Measurements from ENCODE around the gene SLCO1A2.

The SLCO1A2 gene

GRCh38 chr12:21294176-21294575 lies 40.5 kb downstream of the SLCO1A2 start:
- TF ChIP-seq, protein P1, sequence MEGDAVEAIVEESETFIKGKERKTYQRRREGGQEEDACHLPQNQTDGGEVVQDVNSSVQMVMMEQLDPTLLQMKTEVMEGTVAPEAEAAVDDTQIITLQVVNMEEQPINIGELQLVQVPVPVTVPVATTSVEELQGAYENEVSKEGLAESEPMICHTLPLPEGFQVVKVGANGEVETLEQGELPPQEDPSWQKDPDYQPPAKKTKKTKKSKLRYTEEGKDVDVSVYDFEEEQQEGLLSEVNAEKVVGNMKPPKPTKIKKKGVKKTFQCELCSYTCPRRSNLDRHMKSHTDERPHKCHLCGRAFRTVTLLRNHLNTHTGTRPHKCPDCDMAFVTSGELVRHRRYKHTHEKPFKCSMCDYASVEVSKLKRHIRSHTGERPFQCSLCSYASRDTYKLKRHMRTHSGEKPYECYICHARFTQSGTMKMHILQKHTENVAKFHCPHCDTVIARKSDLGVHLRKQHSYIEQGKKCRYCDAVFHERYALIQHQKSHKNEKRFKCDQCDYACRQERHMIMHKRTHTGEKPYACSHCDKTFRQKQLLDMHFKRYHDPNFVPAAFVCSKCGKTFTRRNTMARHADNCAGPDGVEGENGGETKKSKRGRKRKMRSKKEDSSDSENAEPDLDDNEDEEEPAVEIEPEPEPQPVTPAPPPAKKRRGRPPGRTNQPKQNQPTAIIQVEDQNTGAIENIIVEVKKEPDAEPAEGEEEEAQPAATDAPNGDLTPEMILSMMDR (IDR thresholded peaks at IDR 0.05; ENCODE audit: low read depth, low read length): no peak
- no peak for DNase-seq (ENCODE audit: extremely low read depth, low read depth)

GRCh38 chr12:21292111-21292510 lies 42.6 kb downstream of the SLCO1A2 start:
- TF ChIP-seq, protein P1 (IDR thresholded peaks at IDR 0.05; ENCODE audit: low read depth, low read length): no peak
- DNase-seq (ENCODE audit: extremely low read depth, low read depth): no peak

GRCh38 chr12:21289698-21290097 lies 45.0 kb downstream of the SLCO1A2 start:
- TF ChIP-seq, protein P1 (IDR thresholded peaks at IDR 0.05; ENCODE audit: low read depth, low read length): no peak
- no peak for DNase-seq (ENCODE audit: extremely low read depth, low read depth)

DNA sequence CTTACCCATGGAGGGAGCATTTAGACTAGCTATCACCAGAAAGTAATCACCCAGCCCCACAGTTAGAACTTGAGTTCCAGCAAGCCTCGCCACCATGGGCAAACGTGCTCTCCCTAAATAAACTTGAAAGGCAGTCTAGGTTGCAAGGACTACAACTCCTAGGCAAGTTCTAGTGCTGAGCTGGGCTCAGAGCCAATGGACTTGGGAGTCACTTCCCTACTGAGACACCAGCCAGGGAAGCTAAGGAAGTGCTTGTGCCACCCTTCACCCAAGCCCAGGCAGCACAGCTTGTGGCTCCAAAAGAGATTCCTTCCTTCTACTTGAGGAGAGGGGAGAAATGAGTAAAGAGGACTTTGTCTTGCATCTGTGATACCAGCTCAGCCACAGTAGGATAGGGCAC lies 57.9 kb downstream of the SLCO1A2 start:
- TF ChIP-seq, protein P1 (IDR thresholded peaks at IDR 0.05; ENCODE audit: low read depth, low read length): no peak

DNA sequence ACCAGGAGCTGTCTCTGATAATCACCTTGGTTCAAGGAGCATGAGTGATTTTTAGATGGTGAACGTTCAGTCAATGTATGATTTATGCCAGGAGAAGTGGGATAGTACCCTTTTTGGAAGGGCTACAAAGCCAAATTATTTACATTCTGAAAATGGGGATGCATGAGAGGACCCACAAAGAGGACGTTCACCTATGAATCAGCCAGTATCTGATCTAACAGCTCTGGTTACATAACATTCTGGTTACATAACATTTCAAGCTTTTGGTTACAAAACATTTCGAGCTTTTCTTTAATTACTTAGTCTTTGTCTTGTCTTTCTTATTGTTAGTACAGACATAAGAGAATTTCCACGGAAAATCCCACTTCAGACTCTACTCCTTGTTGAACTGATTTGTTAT lies 68.8 kb downstream of the SLCO1A2 start:
- TF ChIP-seq, protein P1 (IDR thresholded peaks at IDR 0.05; ENCODE audit: low read depth, low read length): no peak
- no peak for DNase-seq (ENCODE audit: extremely low read depth, low read depth)

More for the DNA sequence above, 57.9 kb downstream of the SLCO1A2 start:
- no peak for DNase-seq (ENCODE audit: extremely low read depth, low read depth)

DNA sequence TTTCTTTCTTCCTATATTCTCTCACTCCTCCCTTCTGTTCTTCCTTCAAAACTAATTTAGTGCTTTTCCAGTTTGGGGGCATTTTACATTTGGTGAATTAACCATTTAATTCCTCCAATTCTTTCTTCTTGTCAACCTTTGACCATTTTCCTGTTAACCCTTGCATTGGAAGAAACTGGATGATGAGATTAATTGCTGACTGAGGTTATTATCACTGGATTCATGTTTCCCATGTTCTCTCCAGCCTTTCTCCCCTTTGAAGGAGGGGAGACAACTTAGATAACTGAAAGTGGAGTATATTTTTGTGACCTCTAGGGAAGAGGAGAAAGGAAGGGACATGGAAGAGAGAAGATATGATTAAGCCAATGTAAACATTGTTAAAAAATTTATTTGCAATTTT lies 70.5 kb downstream of the SLCO1A2 start:
- no peak for DNase-seq (ENCODE audit: extremely low read depth, low read depth)
- TF ChIP-seq, protein P1 (IDR thresholded peaks at IDR 0.05; ENCODE audit: low read depth, low read length): no peak

GRCh38 chr12:21257172-21257571 lies 77.5 kb downstream of the SLCO1A2 start:
- TF ChIP-seq, protein P1 (IDR thresholded peaks at IDR 0.05; ENCODE audit: low read depth, low read length): no peak
- no peak for DNase-seq (ENCODE audit: extremely low read depth, low read depth)
